GM13977 (cell line): ENCODE results near the gene CAP1.

Source experiments
- DNase-seq: peaks from one replicate; pipeline ENCODE4 v3.0.0; 2012; ENCODE audit warnings: low spot score
- CTCF ChIP-seq: IDR thresholded peaks from 2 replicates; pipeline ENCODE4 v1.5.1; 2012; ENCODE audit warnings: mild to moderate bottlenecking, control low read depth; ENCODE audit not compliant: insufficient read depth; ENCODE audit errors: extremely low read depth, missing control alignments
- in situ Hi-C: fragments of 300-500 bp; cut with MboI; formaldehyde crosslinking; loops from one replicate; pipeline ENCODE4 v1.12.0; 2022; ENCODE audit warnings: low sequenced_read_pairs, low pct_unique_long_range_greater_than_20kb, mixed read lengths, inconsistent platforms; ENCODE audit not compliant: unreplicated experiment

CAP1 gene

GRCh38 chr1:40057310-40058030, 16.9 kb downstream of the CAP1 start:
- in situ Hi-C loops, result no loop called here
- DNase-seq, result no peak
- TF ChIP-seq CTCF, result no peak

- DNase-seq, result no peak
- in situ Hi-C loops, result no loop called here
Observed at GRCh38 chr1:40058097-40058452, 17.5 kb downstream of the CAP1 start.

GRCh38 chr1:40058453-40059337, 18.2 kb downstream of the CAP1 start:
- in situ Hi-C loops, result no loop called here
- no peak for DNase-seq
- TF ChIP-seq CTCF, result no peak

More at GRCh38 chr1:40058097-40058452, 17.5 kb downstream of the CAP1 start:
- no peak for TF ChIP-seq CTCF

GRCh38 chr1:40059338-40059959, 18.9 kb downstream of the CAP1 start:
- in situ Hi-C loops, result no loop called here
- peak; percentile 30 for TF ChIP-seq CTCF
- DNase-seq, result no peak

GRCh38 chr1:40059960-40060750, 19.6 kb downstream of the CAP1 start:
- no peak for TF ChIP-seq CTCF
- DNase-seq, result no peak
- in situ Hi-C loops, result no loop called here
